Endothelial cell of umbilical vein (primary cell): Measurements from ENCODE around the gene CHST15. TPM values are rescaled to one million over a fixed set of nuclear protein-coding genes. Genes with fewer than 3 reads are reported as not detected.

ENCODE experiments used
- BruUV-seq: library from RNA; stranded (reverse); fragments of 400-500 nt; replicated peaks from 2 replicates; lab custom pipeline; 2021; lab: Mats Ljungman, UMichigan
- CTCF ChIA-PET: fragments of 300-600, 350-600 bp; sonication (Branson Sonifier 250); formaldehyde crosslinking; loops from one replicate; lab custom pipeline; 2021; ENCODE audit warnings: antibody characterized with exemption, inconsistent platforms; lab: Charles Lee
- POLR2A ChIA-PET: fragments of 300-600, 350-600 bp; sonication (Branson Sonifier 250); formaldehyde crosslinking; loops from one replicate; lab custom pipeline; 2021; ENCODE audit warnings: antibody characterized with exemption, inconsistent platforms; lab: Charles Lee
- DNase-seq: peaks from one replicate; pipeline ENCODE4 v3.0.0-alpha.2; 2011; ENCODE audit warnings: low read depth, low spot score
- FAIRE-seq: peaks from 2 replicates; lab custom pipeline; 2011; peaks lifted over from hg19 to GRCh38; lab: Jason Lieb, UNC
- H2AFZ ChIP-seq: 2 replicates; pipeline ENCODE4 v1.6.0; 2012; ENCODE audit warnings: low read depth, low read length, control low read depth, inconsistent platforms
- H3K27ac ChIP-seq: 2 replicates; pipeline ENCODE4 v1.5.1; 2011; ENCODE audit warnings: low read depth, mild to moderate bottlenecking, control low read depth, low read length, moderate library complexity; ENCODE audit not compliant: insufficient read depth
- H3K27me3 ChIP-seq, 2 experiments: 2 replicates each; pipeline versions ENCODE4 v1.6.0 to v1.6.1; 2011; ENCODE audit warnings: low read length in 2 of 2, mixed read lengths in 1 of 2; ENCODE audit not compliant: control insufficient read depth in 2 of 2, insufficient read depth in 2 of 2
- H3K36me3 ChIP-seq, 2 experiments: 2 replicates in 1 of 2; 3 replicates in 1 of 2; pipeline ENCODE4 v1.5.1; 2011; ENCODE audit warnings: low read length in 2 of 2, mild to moderate bottlenecking in 1 of 2, moderate library complexity in 1 of 2; ENCODE audit not compliant: control insufficient read depth in 2 of 2, insufficient read depth in 2 of 2; ENCODE audit errors: extremely low read depth in 1 of 2
- H3K4me1 ChIP-seq: 3 replicates; pipeline ENCODE4 v1.5.1; 2011; ENCODE audit warnings: mild to moderate bottlenecking, low read length; ENCODE audit not compliant: control insufficient read depth, insufficient read depth; ENCODE audit errors: extremely low read depth
- H3K4me2 ChIP-seq: 2 replicates; pipeline ENCODE4 v1.6.1; 2011; ENCODE audit warnings: low read length, control low read depth, mixed read lengths; ENCODE audit not compliant: insufficient read depth
- H3K4me3 ChIP-seq, 3 experiments: fragments of 200-600 bp in 1 of 3; sonication (generic), shearing (Covaris generic) in 1 of 3; replicated peaks in 1 of 3; 2 replicates each; pipeline ENCODE4 v1.5.1; 2011 to 2016; ENCODE audit warnings: control low read depth in 3 of 3, low read length in 3 of 3, mild to moderate bottlenecking in 2 of 3, inconsistent platforms in 1 of 3, low read depth in 1 of 3, moderate library complexity in 1 of 3; ENCODE audit not compliant: insufficient read depth in 1 of 3
- H3K79me2 ChIP-seq: 2 replicates; pipeline ENCODE4 v1.6.0; 2012; ENCODE audit warnings: low read length, inconsistent platforms; ENCODE audit not compliant: control insufficient read depth, insufficient read depth
- H3K9ac ChIP-seq: replicated peaks from 2 replicates; pipeline ENCODE3; 2011; ENCODE audit warnings: low read length, control low read depth; ENCODE audit not compliant: insufficient read depth; ENCODE audit errors: extremely low read depth
- H3K9me1 ChIP-seq: replicated peaks from 3 replicates; pipeline ENCODE4 v1.6.0; 2011; ENCODE audit warnings: mild to moderate bottlenecking, low read length; ENCODE audit not compliant: control insufficient read depth, insufficient read depth; ENCODE audit errors: extremely low read depth
- H3K9me3 ChIP-seq: replicated peaks from 2 replicates; pipeline ENCODE4 v1.5.1; 2012; ENCODE audit warnings: low read length, inconsistent platforms; ENCODE audit not compliant: control insufficient read depth, insufficient read depth
- H4K20me1 ChIP-seq: replicated peaks from 2 replicates; pipeline ENCODE3; 2011; ENCODE audit warnings: mild to moderate bottlenecking, low read length; ENCODE audit not compliant: control insufficient read depth, insufficient read depth; ENCODE audit errors: extremely low read depth
- CTCF ChIP-seq, 2 donors: IDR thresholded peaks; 1 replicate in 1 of 2; 2 replicates in 1 of 2; pipeline ENCODE4 v1.5.1; 2011; ENCODE audit warnings: low read length in 2 of 2, mild to moderate bottlenecking in 2 of 2, moderate library complexity in 2 of 2, control low read depth in 1 of 2, inconsistent platforms in 1 of 2, low read depth in 1 of 2; ENCODE audit not compliant: insufficient read depth in 1 of 2; ENCODE audit errors: extremely low read depth in 1 of 2
- EZH2 ChIP-seq: IDR thresholded peaks from 2 replicates; pipeline ENCODE4 v1.6.1; 2012; ENCODE audit warnings: borderline replicate concordance, low read depth, mild to moderate bottlenecking, moderate library complexity, low read length, inconsistent platforms; ENCODE audit not compliant: severe bottlenecking
- FOS ChIP-seq: IDR thresholded peaks from 2 replicates; pipeline ENCODE4 v1.6.1; 2011; ENCODE audit warnings: mild to moderate bottlenecking, low read length, moderate library complexity, borderline replicate concordance; ENCODE audit not compliant: insufficient read depth
- GATA2 ChIP-seq: IDR thresholded peaks from 2 replicates; pipeline ENCODE4 v1.7.0; 2011; ENCODE audit warnings: low read depth, mild to moderate bottlenecking, moderate library complexity, mixed read lengths, low read length; ENCODE audit not compliant: insufficient read length, insufficient read depth
- JUN ChIP-seq: IDR thresholded peaks from 2 replicates; pipeline ENCODE4 v1.6.1; 2011; ENCODE audit warnings: borderline replicate concordance, low read depth; ENCODE audit not compliant: insufficient read length, insufficient read depth
- MYC ChIP-seq: IDR thresholded peaks from one replicate; pipeline ENCODE4 v1.6.1; 2011; ENCODE audit warnings: mild to moderate bottlenecking, low read depth, low read length
- POLR2A ChIP-seq: IDR thresholded peaks from 2 replicates; pipeline ENCODE4 v1.6.1; 2012; ENCODE audit warnings: low read depth, mild to moderate bottlenecking, control low read depth, low read length
- dilution Hi-C: fragments of 300-500 bp; cut with MboI; formaldehyde crosslinking; loops from one replicate; pipeline ENCODE4 v1.15.0; 2019; ENCODE audit warnings: low sequenced_read_pairs; ENCODE audit not compliant: extremely low pct_ligation_motif_present
- intact Hi-C: fragments of 100-400 bp; cut with micrococcal nuclease; formaldehyde crosslinking; loops from one replicate; pipeline ENCODE4 v1.10.0; 2022
- polyA plus RNA-seq, 4 experiments: library from polyadenylated mRNA; depleted of rRNA in 3 of 4; stranded (reverse) in 3 of 4; unstranded in 1 of 4; fragments of >200 nt; gene quantifications; 2 replicates each; pipeline versions ENCODE4 v1.2.1 to v1.2.3, GENCODE V29; 2011 to 2012; ENCODE audit warnings: missing spikeins in 1 of 4
- total RNA-seq: library from RNA; stranded (reverse); gene quantifications from 2 replicates; pipeline ENCODE4 v1.2.3, GENCODE V29; 2021

CHST15 gene
- total and polyA plus RNA-seq, 2 donors (not counting 3 experiments of a cell fraction or from before 2014, with no cell fraction given): 23.1 to 29.2 TPM

GRCh38 chr10:124036746-124037145, 56.7 kb downstream of the CHST15 start:
- Histone ChIP-seq H2AFZ (no peak overlapping the region), H3K9me3 (no peaks in the 10 kb centered on the region), H3K36me3 (peaks cover 0 to 16% of the 10 kb centered on the region in 2 experiments), H3K79me2 (no peaks in the 10 kb centered on the region), H3K9me1 (no peaks in the 10 kb centered on the region), H3K27ac (no peak overlapping the region), H3K4me1 (peaks cover 4% of the 10 kb centered on the region), H3K9ac (no peak overlapping the region), H3K4me3 (no peak overlapping the region), H3K4me2 (no peak overlapping the region), H4K20me1 (no peaks in the 10 kb centered on the region), H3K27me3 (no peaks in the 10 kb centered on the region)
- TF ChIP-seq FOS (no peak), POLR2A (no peak), CTCF (IDR thresholded peaks at IDR 0.05; ENCODE audit: extremely low read depth in 1 of 2, insufficient read depth in 1 of 2, low read depth in 1 of 2, low read length in 2 of 2) (no peak), JUN (no peak), GATA2 (no peak), MYC (no peak), EZH2 (no peak)
- FAIRE-seq: no peak
- dilution Hi-C loops (no loop called here), intact Hi-C loops (no loop called here)
- ChIA-PET POLR2A (no interaction called here), CTCF (interaction anchor here (1.4 kb wide), 1 partner anchor 352 kb away, joined by 3 read pairs; no protein-coding TSS in a partner anchor)
- no peak for DNase-seq
- BruUV-seq: no TSS peak
